SK-N-SH treated with all-trans-retinoic acid at 6 μM for 48 hours (cell line): ENCODE results near the gene CACNA1H.

Experiments
- ATAC-seq: fragments of 200-7000 bp; cut with Tn5 transposase; 3 replicates; pipeline ENCODE4 v1.9.1; 2020; ENCODE audit warnings: mild to moderate bottlenecking, moderate library complexity
- ARNTL ChIP-seq: fragments of 450-650 bp; formaldehyde crosslinking; IDR thresholded peaks from 2 replicates; pipeline ENCODE4 v1.5.0; 2020; ENCODE audit warnings: low read depth, mild to moderate bottlenecking, moderate library complexity, borderline replicate concordance
- BACH2 ChIP-seq: fragments of 250-450 bp; sonication (Bioruptor Pico); IDR thresholded peaks from 2 replicates; pipeline ENCODE4 v1.9.0; 2021; ENCODE audit warnings: mild to moderate bottlenecking, borderline replicate concordance
- CREB5 ChIP-seq: fragments of 250-450 bp; sonication (Bioruptor Pico); IDR thresholded peaks from 2 replicates; pipeline ENCODE4 v1.5.1; 2020; ENCODE audit warnings: low read depth, mild to moderate bottlenecking, moderate library complexity
- CSRNP3 ChIP-seq: fragments of 250-450 bp; sonication (Bioruptor Pico); IDR thresholded peaks from 2 replicates; pipeline ENCODE4 v1.5.1; 2021; ENCODE audit warnings: mild to moderate bottlenecking, moderate library complexity
- ESRRG ChIP-seq: fragments of 250-450 bp; sonication (Bioruptor Pico); IDR thresholded peaks from 2 replicates; pipeline ENCODE4 v1.6.1; 2021; ENCODE audit warnings: mild to moderate bottlenecking
- GLIS3 ChIP-seq: fragments of 250-450 bp; sonication (Bioruptor Pico); IDR thresholded peaks from 2 replicates; pipeline ENCODE4 v1.5.0; 2020; ENCODE audit warnings: mild to moderate bottlenecking, moderate library complexity
- OSR1 ChIP-seq: fragments of 250-450 bp; sonication (Bioruptor Pico); IDR thresholded peaks from 2 replicates; pipeline ENCODE4 v1.8.0; 2022; ENCODE audit warnings: moderate library complexity, mild to moderate bottlenecking, inconsistent platforms
- PATZ1 ChIP-seq: fragments of 250-450 bp; sonication (Bioruptor Pico); IDR thresholded peaks from 2 replicates; pipeline ENCODE4 v1.8.0; 2020; ENCODE audit warnings: mild to moderate bottlenecking, moderate library complexity, borderline replicate concordance
- POU6F1 ChIP-seq: fragments of 250-450 bp; sonication (Bioruptor Pico); IDR thresholded peaks from 2 replicates; pipeline ENCODE4 v1.8.0; 2021; ENCODE audit warnings: low read depth, mild to moderate bottlenecking, moderate library complexity, borderline replicate concordance
- RARB ChIP-seq: fragments of 250-450 bp; sonication (Bioruptor Pico); IDR thresholded peaks from 2 replicates; pipeline ENCODE4 v1.8.0; 2021; ENCODE audit warnings: mild to moderate bottlenecking, moderate library complexity
- SNAI2 ChIP-seq: fragments of 250-450 bp; sonication (Bioruptor Pico); IDR thresholded peaks from 2 replicates; pipeline ENCODE4 v1.5.0; 2020; ENCODE audit warnings: mild to moderate bottlenecking, moderate library complexity
- TCF4 ChIP-seq: fragments of 250-450 bp; sonication (Bioruptor Pico); IDR thresholded peaks from 2 replicates; pipeline ENCODE4 v1.8.0; 2021; ENCODE audit warnings: mild to moderate bottlenecking, moderate library complexity, borderline replicate concordance
- TOX ChIP-seq: fragments of 250-450 bp; sonication (Bioruptor Pico); IDR thresholded peaks from 2 replicates; pipeline ENCODE4 v1.8.0; 2021; ENCODE audit warnings: mild to moderate bottlenecking, moderate library complexity, borderline replicate concordance
- TSHZ2 ChIP-seq: fragments of 250-450 bp; sonication (Bioruptor Pico); IDR thresholded peaks from 2 replicates; pipeline ENCODE4 v1.5.0; 2020; ENCODE audit warnings: mild to moderate bottlenecking, moderate library complexity
- ZC3H10 ChIP-seq: fragments of 250-450 bp; sonication (Bioruptor Pico); IDR thresholded peaks from 2 replicates; pipeline ENCODE4 v1.5.1; 2021; ENCODE audit warnings: mild to moderate bottlenecking, moderate library complexity
- ZFP3 ChIP-seq: fragments of 250-450 bp; sonication (Bioruptor Pico); IDR thresholded peaks from 2 replicates; pipeline ENCODE4 v1.5.0; 2020; ENCODE audit warnings: mild to moderate bottlenecking, moderate library complexity
- ZFP30 ChIP-seq: fragments of 450-650 bp; formaldehyde crosslinking; IDR thresholded peaks from 2 replicates; pipeline ENCODE4 v1.5.0; 2022; ENCODE audit warnings: mild to moderate bottlenecking, moderate library complexity
- ZNF565 ChIP-seq: fragments of 450-650 bp; formaldehyde crosslinking; conservative IDR thresholded peaks from 2 replicates; pipeline ENCODE4 v1.5.0; 2020; ENCODE audit warnings: low read depth, mild to moderate bottlenecking, moderate library complexity

Gene CACNA1H

GRCh38 chr16:1181404-1182315 is 28.8 kb downstream of the CACNA1H start:
- no peak for ATAC-seq

More at GRCh38 chr16:1181404-1182315, 28.8 kb downstream of the CACNA1H start:
- no peak for TF ChIP-seq SNAI2
- TF ChIP-seq ZNF565, result no peak
- no peak for TF ChIP-seq ESRRG
- no peak for TF ChIP-seq RARB (CRISPR knock-in tag)
- TF ChIP-seq TOX (CRISPR knock-in tag), result no peak
- no peak for TF ChIP-seq PATZ1 (CRISPR knock-in tag)
- TF ChIP-seq ARNTL, result no peak
- TF ChIP-seq ZC3H10, result no peak
- no peak for TF ChIP-seq TSHZ2
- no peak for TF ChIP-seq GLIS3
- TF ChIP-seq CREB5 (CRISPR knock-in tag), result no peak
- no peak for TF ChIP-seq BACH2 (CRISPR knock-in tag)
- TF ChIP-seq POU6F1, result no peak
- no peak for TF ChIP-seq OSR1
- TF ChIP-seq ZFP3 (CRISPR knock-in tag), result no peak
- no peak for TF ChIP-seq TCF4 (CRISPR knock-in tag)
- no peak for TF ChIP-seq CSRNP3 (CRISPR knock-in tag)
- no peak for TF ChIP-seq ZFP30 (CRISPR knock-in tag)
